Activated CD4-positive, alpha-beta memory T cell treated with anti-CD3 and anti-CD28 coated beads for 36 hours (primary cell): ENCODE results near the gene PELI2. TPM values are rescaled to one million over a fixed set of nuclear protein-coding genes. Genes with fewer than 3 reads are reported as not detected.
"Not testable (repeated sequence)": the region's sequence is repeated elsewhere in the genome, so short reads cannot be mapped to it uniquely, and the experiment has no call there.

Experiments used
- CTCF ChIA-PET: fragments of 350-600 bp; sonication (Branson Sonifier 250); formaldehyde crosslinking; loops from one replicate; lab custom pipeline; 2021; ENCODE audit warnings: antibody characterized with exemption, inconsistent platforms; lab: Charles Lee
- POLR2A ChIA-PET: fragments of 350-600 bp; sonication (Branson Sonifier 250); formaldehyde crosslinking; loops from one replicate; lab custom pipeline; 2021; ENCODE audit warnings: antibody characterized with exemption; lab: Charles Lee
- DNase-seq: peaks from one replicate; pipeline ENCODE4 v3.0.0-alpha.2; 2020
- H3K27ac Mint-ChIP-seq: one replicate; pipeline ENCODE4 v1.8.0; 2021; ENCODE audit warnings: mixed read lengths
- H3K27me3 Mint-ChIP-seq: one replicate; pipeline ENCODE4 v1.8.0; 2021; ENCODE audit warnings: mixed read lengths
- H3K36me3 Mint-ChIP-seq: one replicate; pipeline ENCODE4 v1.8.0; 2021; ENCODE audit warnings: mixed read lengths
- H3K4me1 Mint-ChIP-seq: one replicate; pipeline ENCODE4 v1.8.0; 2021; ENCODE audit warnings: low read depth, mixed read lengths
- H3K4me3 Mint-ChIP-seq: one replicate; pipeline ENCODE4 v1.8.0; 2021; ENCODE audit warnings: mild to moderate bottlenecking, mixed read lengths
- H3K9me3 Mint-ChIP-seq: one replicate; pipeline ENCODE4 v1.8.0; 2021; ENCODE audit warnings: mixed read lengths
- intact Hi-C: fragments of 100-400 bp; cut with micrococcal nuclease; formaldehyde crosslinking; loops from one replicate; pipeline ENCODE4 v1.15.1; 2023
- total RNA-seq, 2 experiments: library from RNA; stranded (reverse); gene quantifications; one replicate each; pipeline ENCODE4 v1.2.3, GENCODE V29; 2021

PELI2 gene
- total RNA-seq, 2 experiments from 2014 or later = 6.4 to 6.6 TPM

DNA sequence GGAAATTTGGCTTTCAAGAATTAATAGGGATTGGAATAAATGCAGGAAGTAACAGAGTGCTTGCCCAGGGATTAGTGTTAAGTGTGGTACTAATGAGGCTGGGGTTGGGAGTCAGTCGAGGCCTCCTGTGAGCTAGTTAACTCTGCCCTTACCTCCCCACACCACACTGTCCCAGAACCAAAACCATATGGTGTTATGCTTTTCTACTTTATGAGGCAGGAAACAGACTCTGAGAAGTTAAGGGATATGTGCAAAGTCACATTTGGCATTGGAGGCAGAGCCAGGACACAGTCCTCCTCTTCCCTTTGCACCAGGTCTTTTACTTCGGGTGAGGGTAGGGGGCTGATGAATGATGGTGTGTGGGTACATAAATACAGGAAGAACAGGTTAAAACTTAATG is 41.9 kb downstream of the PELI2 start:
- Mint-ChIP-seq H3K4me1 (peaks cover 10% of the 10 kb centered on the region), H3K27ac (no peak overlapping the region), H3K9me3 (peaks cover 30% of the 10 kb centered on the region), H3K4me3 (no peak overlapping the region), H3K36me3 (peaks cover 9% of the 10 kb centered on the region), H3K27me3 (no peaks in the 10 kb centered on the region)
- POLR2A ChIA-PET = no interaction called here
- DNase-seq = no peak
- CTCF ChIA-PET = no interaction called here
- intact Hi-C loops = no loop called here

DNA sequence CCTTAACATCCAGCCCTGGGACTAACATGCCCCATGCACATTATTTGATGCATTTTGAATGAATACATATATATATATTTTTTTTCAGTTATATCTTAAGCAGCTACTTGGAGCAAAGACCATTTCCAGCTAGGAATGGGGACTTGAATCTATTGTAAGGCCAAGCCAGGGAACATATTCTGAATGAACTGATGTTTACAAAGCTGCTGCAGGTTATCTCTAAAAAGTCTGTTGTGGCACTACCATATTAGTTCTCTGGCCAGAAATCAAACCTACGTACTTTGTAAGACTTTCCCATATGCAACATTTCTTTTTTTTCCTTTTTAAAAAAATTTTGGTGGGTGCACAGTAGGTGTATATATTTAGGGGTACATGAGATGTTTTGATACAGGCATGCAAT is 43.4 kb downstream of the PELI2 start:
- Mint-ChIP-seq H3K27me3 (no peaks in the 10 kb centered on the region), H3K4me1 (peaks cover 10% of the 10 kb centered on the region), H3K9me3 (peaks cover 42% of the 10 kb centered on the region), H3K4me3 (no peak overlapping the region), H3K27ac (no peak overlapping the region), H3K36me3 (peaks cover 18% of the 10 kb centered on the region)
- no peak for DNase-seq
- intact Hi-C loops = no loop called here
- POLR2A ChIA-PET = no interaction called here
- CTCF ChIA-PET = no interaction called here

- intact Hi-C loops = no loop called here
Measured at GRCh38 chr14:56162476-56162875, 44.3 kb downstream of the PELI2 start.

GRCh38 chr14:56166579-56166978 is 48.4 kb downstream of the PELI2 start:
- Mint-ChIP-seq H3K9me3 (peaks cover 47% of the 10 kb centered on the region), H3K36me3 (peaks cover 19% of the 10 kb centered on the region), H3K4me1 (peaks cover 15% of the 10 kb centered on the region)
- H3K27me3 Mint-ChIP-seq, H3K4me3 Mint-ChIP-seq, intact Hi-C loops, H3K27ac Mint-ChIP-seq, DNase-seq, CTCF ChIA-PET, POLR2A ChIA-PET: not testable (repeated sequence)

More at GRCh38 chr14:56162476-56162875, 44.3 kb downstream of the PELI2 start:
- ChIA-PET POLR2A (no interaction called here), CTCF (no interaction called here)
- H3K27me3 Mint-ChIP-seq = no peaks in the 10 kb centered on the region
- no peak overlapping the region for H3K27ac Mint-ChIP-seq
- no peak overlapping the region for H3K4me3 Mint-ChIP-seq
- peaks cover 47% of the 10 kb centered on the region for H3K9me3 Mint-ChIP-seq
- DNase-seq = no peak
- H3K36me3 Mint-ChIP-seq = peaks cover 20% of the 10 kb centered on the region
- peaks cover 10% of the 10 kb centered on the region for H3K4me1 Mint-ChIP-seq

DNA sequence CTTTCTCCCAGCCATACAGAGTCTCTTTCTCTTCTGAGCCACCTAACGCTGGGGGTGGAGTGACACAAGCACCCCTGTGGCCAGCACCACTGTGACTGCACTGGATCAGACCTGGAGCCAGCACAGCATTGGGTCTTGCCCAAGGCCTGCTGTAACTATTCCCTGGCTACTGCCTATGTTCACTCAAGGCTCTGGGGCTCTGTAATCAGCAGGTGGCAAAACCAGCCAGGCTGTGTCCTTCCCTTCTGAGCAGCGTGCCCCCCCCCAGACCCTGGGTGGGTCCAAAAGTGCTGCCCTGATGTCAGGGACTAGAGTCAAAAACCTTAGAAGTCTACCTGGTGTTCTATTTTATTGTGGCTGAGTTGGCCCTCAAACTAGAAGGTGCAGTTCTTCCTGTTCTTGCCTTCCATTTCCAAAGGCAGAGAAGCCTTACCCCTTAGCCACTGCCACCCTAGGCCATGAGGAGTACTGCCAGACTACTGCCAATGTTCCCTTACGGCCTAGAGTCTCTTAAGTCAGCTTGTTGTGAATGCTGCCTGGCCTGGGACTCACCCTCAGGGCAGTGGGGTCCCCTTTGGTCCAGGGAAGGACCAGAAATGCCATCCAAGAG is 49.9 kb downstream of the PELI2 start:
- Mint-ChIP-seq H3K27ac (no peak overlapping the region), H3K4me3 (no peak overlapping the region), H3K36me3 (peaks cover 13% of the 10 kb centered on the region), H3K4me1 (peaks cover 26% of the 10 kb centered on the region), H3K27me3 (no peaks in the 10 kb centered on the region), H3K9me3 (peaks cover 36% of the 10 kb centered on the region)
- DNase-seq = no peak
- intact Hi-C loops = no loop called here
- POLR2A ChIA-PET = no interaction called here
- CTCF ChIA-PET = no interaction called here

DNA sequence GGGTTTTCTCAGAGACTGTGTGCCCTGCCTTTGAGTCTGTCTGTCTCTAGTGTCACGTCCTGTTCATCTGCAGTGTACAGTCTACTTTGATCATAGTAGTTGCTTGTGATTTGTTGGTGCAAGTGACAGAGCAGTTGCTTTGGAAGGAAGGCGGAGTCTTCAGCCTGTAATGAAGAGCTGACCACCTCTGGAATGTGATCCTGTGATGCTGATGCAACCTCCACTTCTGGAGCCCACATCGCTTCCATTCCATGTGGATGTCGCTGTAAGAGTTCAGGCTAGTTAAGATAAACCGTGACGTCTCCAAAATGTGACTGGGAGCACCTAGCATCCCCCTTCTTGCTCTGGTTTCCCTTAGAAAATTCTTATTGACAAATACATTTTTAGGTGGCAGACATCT is 51.8 kb downstream of the PELI2 start:
- DNase-seq = no peak
- no peak overlapping the region for H3K27ac Mint-ChIP-seq
- H3K9me3 Mint-ChIP-seq = peaks cover 18% of the 10 kb centered on the region
- peaks cover 14% of the 10 kb centered on the region for H3K36me3 Mint-ChIP-seq
- CTCF ChIA-PET = no interaction called here
- no peaks in the 10 kb centered on the region for H3K27me3 Mint-ChIP-seq
- POLR2A ChIA-PET = no interaction called here
- intact Hi-C loops = no loop called here
- H3K4me3 Mint-ChIP-seq = no peak overlapping the region
- peaks cover 39% of the 10 kb centered on the region for H3K4me1 Mint-ChIP-seq

DNA sequence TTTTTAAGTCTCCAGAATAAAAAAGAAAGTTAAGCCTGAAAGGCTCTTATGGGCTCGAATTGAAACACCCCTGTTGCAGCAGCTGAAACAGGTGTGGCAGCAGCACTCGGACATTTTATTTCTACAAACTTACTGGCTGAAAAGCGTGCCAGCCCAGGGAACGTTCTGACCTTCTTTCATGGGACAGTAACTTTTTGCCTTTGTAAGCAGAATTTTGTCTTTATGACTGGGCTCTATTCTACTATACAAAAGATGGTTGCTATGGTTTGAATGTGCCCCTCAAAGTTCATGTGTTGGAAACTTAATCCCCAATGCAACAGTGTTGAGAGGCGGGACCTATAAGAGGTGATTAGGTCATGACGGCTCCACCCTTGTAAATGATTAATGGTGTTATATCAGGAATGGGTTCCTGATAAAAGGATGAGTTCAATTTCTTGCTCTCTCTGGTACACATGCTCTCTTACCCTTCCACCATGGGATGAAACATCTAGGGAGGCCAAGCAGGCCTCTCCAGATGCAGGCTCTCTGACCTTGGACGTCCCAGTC is 52.7 kb downstream of the PELI2 start:
- Mint-ChIP-seq H3K27ac (no peak overlapping the region), H3K27me3 (no peaks in the 10 kb centered on the region), H3K9me3 (peaks cover 11% of the 10 kb centered on the region), H3K36me3 (peaks cover 11% of the 10 kb centered on the region), H3K4me1 (peaks cover 39% of the 10 kb centered on the region), H3K4me3 (no peak overlapping the region)
- DNase-seq = no peak
- CTCF ChIA-PET = no interaction called here
- intact Hi-C loops = no loop called here
- POLR2A ChIA-PET = no interaction called here

GRCh38 chr14:56172074-56172473 is 53.9 kb downstream of the PELI2 start:
- Mint-ChIP-seq H3K27me3 (no peaks in the 10 kb centered on the region), H3K9me3 (peaks cover 1% of the 10 kb centered on the region), H3K27ac (no peak overlapping the region), H3K4me3 (no peak overlapping the region), H3K36me3 (peaks cover 4% of the 10 kb centered on the region), H3K4me1 (peaks cover 39% of the 10 kb centered on the region)
- ChIA-PET POLR2A (no interaction called here), CTCF (no interaction called here)
- no peak for DNase-seq
- intact Hi-C loops = loop anchor here (2.0 kb wide), 1 partner anchor 53 kb away; the partner anchor contains the start of gene PELI2

DNA sequence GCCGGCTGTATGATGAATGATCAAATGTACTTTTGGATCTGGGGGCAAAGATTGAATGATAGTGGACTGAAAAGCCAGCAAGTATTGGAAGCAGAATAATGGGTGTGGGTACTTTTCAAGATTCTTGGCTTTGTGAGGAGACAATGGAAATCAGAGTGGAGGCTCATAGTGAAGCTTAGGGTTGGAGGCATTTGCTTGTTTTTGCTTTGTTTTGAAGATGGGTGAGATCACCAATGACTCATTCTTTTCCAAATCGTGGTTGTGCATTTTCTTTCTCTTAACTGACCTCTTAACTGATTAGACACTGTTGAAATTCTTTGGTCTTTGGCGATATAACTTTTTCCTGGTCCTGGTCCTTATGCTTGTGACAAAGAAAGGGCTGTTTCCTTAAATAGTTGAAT is 54.4 kb downstream of the PELI2 start:
- Mint-ChIP-seq H3K27ac (no peak overlapping the region), H3K4me1 (peaks cover 39% of the 10 kb centered on the region), H3K4me3 (no peak overlapping the region), H3K27me3 (no peaks in the 10 kb centered on the region), H3K9me3 (no peaks in the 10 kb centered on the region), H3K36me3 (peaks cover 3% of the 10 kb centered on the region)
- intact Hi-C loops = loop anchor here (2.0 kb wide), 1 partner anchor 54 kb away; the partner anchor contains the start of gene PELI2
- CTCF ChIA-PET = no interaction called here
- no peak for DNase-seq
- POLR2A ChIA-PET = no interaction called here

DNA sequence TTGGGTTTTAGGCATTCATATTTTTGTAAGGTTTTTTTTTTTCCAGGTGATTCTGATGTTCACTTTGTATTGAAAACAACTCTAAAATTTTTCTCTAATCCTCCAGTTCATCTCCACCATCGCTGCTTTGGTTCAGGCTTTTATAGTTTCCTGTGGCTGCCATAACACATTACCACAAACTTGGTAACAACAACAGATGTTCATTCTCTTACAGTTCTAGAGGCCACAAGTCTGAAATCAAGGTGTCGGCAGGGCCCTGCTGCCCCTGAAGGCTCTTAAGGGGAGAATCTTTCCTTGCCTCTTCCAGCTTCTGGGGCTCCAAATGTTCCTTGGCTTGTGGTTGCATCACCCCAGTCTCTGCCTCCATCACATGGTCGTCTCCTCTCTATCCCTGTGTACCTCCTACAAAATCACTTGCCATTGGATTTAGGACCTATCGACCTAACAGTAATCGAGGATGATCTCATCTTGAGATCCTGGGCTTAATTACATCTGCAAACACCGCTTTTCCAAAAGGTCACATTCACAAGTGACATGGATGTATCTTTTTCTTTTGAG is 55.2 kb downstream of the PELI2 start:
- intact Hi-C loops = loop anchor here (2.0 kb wide), 1 partner anchor 55 kb away; the partner anchor contains the start of gene PELI2
- no peaks in the 10 kb centered on the region for H3K9me3 Mint-ChIP-seq
- no peak overlapping the region for H3K27ac Mint-ChIP-seq
- CTCF ChIA-PET = no interaction called here
- H3K27me3 Mint-ChIP-seq = no peaks in the 10 kb centered on the region
- H3K36me3 Mint-ChIP-seq = peaks cover 4% of the 10 kb centered on the region
- POLR2A ChIA-PET = no interaction called here
- no peak for DNase-seq
- no peak overlapping the region for H3K4me3 Mint-ChIP-seq
- H3K4me1 Mint-ChIP-seq = peaks cover 39% of the 10 kb centered on the region

DNA sequence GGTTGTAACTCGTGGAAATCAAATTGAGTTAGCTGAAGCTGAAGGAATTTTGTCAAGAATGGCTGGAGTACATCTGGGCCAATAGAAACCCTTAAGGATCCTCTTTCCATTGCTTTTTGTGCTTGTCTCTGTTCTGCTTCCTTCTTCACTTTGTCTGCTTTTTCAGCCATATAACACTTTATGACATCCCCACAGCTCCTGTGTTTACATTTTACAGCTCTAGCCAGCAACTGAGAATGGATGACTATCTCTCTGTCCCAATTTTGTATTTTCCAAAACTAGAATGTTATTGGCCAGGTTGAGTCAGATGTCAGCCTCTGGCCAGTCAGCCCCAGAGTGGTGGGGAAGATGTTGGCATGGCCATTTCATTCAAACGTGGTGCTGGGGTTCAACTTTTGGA is 57.6 kb downstream of the PELI2 start:
- H3K9me3 Mint-ChIP-seq = no peaks in the 10 kb centered on the region
- ChIA-PET CTCF (no interaction called here), POLR2A (no interaction called here)
- no peak overlapping the region for H3K27ac Mint-ChIP-seq
- DNase-seq = no peak
- peaks cover 10% of the 10 kb centered on the region for H3K36me3 Mint-ChIP-seq
- H3K4me3 Mint-ChIP-seq = no peak overlapping the region
- intact Hi-C loops = no loop called here
- no peaks in the 10 kb centered on the region for H3K27me3 Mint-ChIP-seq
- peaks cover 35% of the 10 kb centered on the region for H3K4me1 Mint-ChIP-seq

- Mint-ChIP-seq H3K4me1 (peaks cover 29% of the 10 kb centered on the region), H3K27me3 (no peaks in the 10 kb centered on the region), H3K9me3 (no peaks in the 10 kb centered on the region), H3K36me3 (peaks cover 12% of the 10 kb centered on the region), H3K4me3 (no peak overlapping the region), H3K27ac (no peak overlapping the region)
- ChIA-PET POLR2A (no interaction called here), CTCF (no interaction called here)
- intact Hi-C loops = no loop called here
- no peak for DNase-seq
Measured at GRCh38 chr14:56176530-56176929, 58.3 kb downstream of the PELI2 start.

- POLR2A ChIA-PET = no interaction called here
- H3K9me3 Mint-ChIP-seq = no peaks in the 10 kb centered on the region
- no peaks in the 10 kb centered on the region for H3K27me3 Mint-ChIP-seq
- peaks cover 14% of the 10 kb centered on the region for H3K36me3 Mint-ChIP-seq
- intact Hi-C loops = no loop called here
- CTCF ChIA-PET = no interaction called here
- no peak overlapping the region for H3K4me3 Mint-ChIP-seq
- no peak for DNase-seq
- H3K4me1 Mint-ChIP-seq = peaks cover 25% of the 10 kb centered on the region
- H3K27ac Mint-ChIP-seq = no peak overlapping the region
Measured at GRCh38 chr14:56177036-56177435, 58.8 kb downstream of the PELI2 start.
